GM19324 (cell line): Measurements from ENCODE around the gene CMIP.

ENCODE experiments used
- ATAC-seq: cut with Tn5 transposase; IDR thresholded peaks from one replicate; pipeline ENCODE4 v1.9.1; 2021; ENCODE audit warnings: mild to moderate bottlenecking, moderate library complexity; ENCODE audit not compliant: unreplicated experiment, low FRiP score

The CMIP gene

GRCh38 chr16:81595629-81596292, 151.2 kb downstream of the CMIP start:
- ATAC-seq: no peak

GRCh38 chr16:81597079-81597658, 152.6 kb downstream of the CMIP start:
- no peak for ATAC-seq

GRCh38 chr16:81598083-81598482, 153.5 kb downstream of the CMIP start:
- ATAC-seq: no peak

GRCh38 chr16:81599034-81599744, 154.6 kb downstream of the CMIP start:
- ATAC-seq: no peak

GRCh38 chr16:81600275-81600674, 155.7 kb downstream of the CMIP start:
- no peak for ATAC-seq

GRCh38 chr16:81601008-81601428, 156.4 kb downstream of the CMIP start:
- ATAC-seq: no peak

GRCh38 chr16:81601601-81602255, 157.1 kb downstream of the CMIP start:
- ATAC-seq: no peak

- no peak for ATAC-seq
Observed at GRCh38 chr16:81602256-81602776, 157.7 kb downstream of the CMIP start.

GRCh38 chr16:81602792-81603191, 158.2 kb downstream of the CMIP start:
- ATAC-seq: no peak

GRCh38 chr16:81604960-81605383, 160.4 kb downstream of the CMIP start:
- ATAC-seq: no peak

GRCh38 chr16:81606039-81606438, 161.4 kb downstream of the CMIP start:
- no peak for ATAC-seq

- ATAC-seq: no peak
Observed at GRCh38 chr16:81607006-81607405, 162.4 kb downstream of the CMIP start.

GRCh38 chr16:81607805-81608522, 163.4 kb downstream of the CMIP start:
- no peak for ATAC-seq

- no peak for ATAC-seq
Observed at GRCh38 chr16:81608523-81609209, 164.1 kb downstream of the CMIP start.

- ATAC-seq: no peak
Observed at GRCh38 chr16:81609323-81609892, 164.8 kb downstream of the CMIP start.

- ATAC-seq: no peak
Observed at GRCh38 chr16:81610144-81610842, 165.7 kb downstream of the CMIP start.

- no peak for ATAC-seq
Observed at GRCh38 chr16:81610936-81611335, 166.3 kb downstream of the CMIP start.

- no peak for ATAC-seq
Observed at GRCh38 chr16:81611721-81612120, 167.1 kb downstream of the CMIP start.
